WTC11 (cell line): ENCODE measurements around the gene RFNG.

Source experiments
- CREB1 ChIP-seq: sonication (generic); formaldehyde crosslinking; IDR thresholded peaks from 2 replicates; pipeline ENCODE4 v1.8.0; 2023; ENCODE audit warnings: mild to moderate bottlenecking, missing genetic modification reagents
- CTCF ChIP-seq: fragments of 200-600 bp; IDR thresholded peaks from 2 replicates; pipeline ENCODE4 v1.8.0; 2022; ENCODE audit warnings: antibody characterized with exemption
- MAX ChIP-seq: sonication (generic); formaldehyde crosslinking; IDR thresholded peaks from 2 replicates; pipeline ENCODE4 v1.8.0; 2022; ENCODE audit warnings: mild to moderate bottlenecking, missing genetic modification reagents
- NFYB ChIP-seq: sonication (generic); formaldehyde crosslinking; conservative IDR thresholded peaks from 2 replicates; pipeline ENCODE4 v1.8.0; 2022; ENCODE audit warnings: low read depth, missing genetic modification reagents
- NR3C1 ChIP-seq: sonication (generic); formaldehyde crosslinking; conservative IDR thresholded peaks from 2 replicates; pipeline ENCODE4 v1.8.1; 2023; ENCODE audit warnings: low read depth, mild to moderate bottlenecking, missing genetic modification reagents
- SP1 ChIP-seq: sonication (generic); formaldehyde crosslinking; conservative IDR thresholded peaks from 2 replicates; pipeline ENCODE4 v1.8.1; 2022; ENCODE audit warnings: missing genetic modification reagents
- TP53 ChIP-seq: sonication (generic); formaldehyde crosslinking; IDR thresholded peaks from 2 replicates; pipeline ENCODE4 v1.8.1; 2023; ENCODE audit warnings: mild to moderate bottlenecking, missing genetic modification reagents
- USF1 ChIP-seq: sonication (generic); formaldehyde crosslinking; IDR thresholded peaks from 2 replicates; pipeline ENCODE4 v1.8.0; 2022; ENCODE audit warnings: mild to moderate bottlenecking, missing genetic modification reagents
- ZBTB43 ChIP-seq: sonication (generic); formaldehyde crosslinking; IDR thresholded peaks from 2 replicates; pipeline ENCODE4 v1.8.1; 2023; ENCODE audit warnings: mild to moderate bottlenecking, missing genetic modification reagents

- TF ChIP-seq CTCF (no peak), ZBTB43 (CRISPR knock-in tag) (no peak), NFYB (CRISPR knock-in tag) (no peak), MAX (CRISPR knock-in tag) (no peak), CREB1 (CRISPR knock-in tag) (no peak), TP53 (CRISPR knock-in tag) (no peak), SP1 (CRISPR knock-in tag) (no peak), NR3C1 (CRISPR knock-in tag) (no peak), USF1 (CRISPR knock-in tag) (no peak)
Observed at GRCh38 chr17:82020572-82021106, 31.0 kb downstream of the RFNG start.
